GM18520 (cell line): ENCODE results near the gene GBGT1.

ENCODE experiments used
- ATAC-seq: cut with Tn5 transposase; IDR thresholded peaks from one replicate; pipeline ENCODE4 v1.9.1; 2021; ENCODE audit not compliant: unreplicated experiment

GBGT1 gene

GRCh38 chr9:133129001-133129795 lies 34.5 kb downstream of the GBGT1 start:
- no peak for ATAC-seq

GRCh38 chr9:133128152-133128551 lies 35.6 kb downstream of the GBGT1 start:
- ATAC-seq = no peak

GRCh38 chr9:133127340-133127981 lies 36.3 kb downstream of the GBGT1 start:
- ATAC-seq = no peak

- ATAC-seq = no peak
These were observed 36.9 kb downstream of the GBGT1 start for GRCh38 chr9:133126697-133127339.

- no peak for ATAC-seq
These were observed 37.6 kb downstream of the GBGT1 start for GRCh38 chr9:133125941-133126696.

GRCh38 chr9:133124907-133125275 lies 38.8 kb downstream of the GBGT1 start:
- ATAC-seq = no peak

GRCh38 chr9:133124123-133124906 lies 39.4 kb downstream of the GBGT1 start:
- no peak for ATAC-seq

GRCh38 chr9:133122935-133123611 lies 40.6 kb downstream of the GBGT1 start:
- no peak for ATAC-seq

GRCh38 chr9:133122605-133122934 lies 41.1 kb downstream of the GBGT1 start:
- ATAC-seq = no peak

GRCh38 chr9:133121915-133122550 lies 41.7 kb downstream of the GBGT1 start:
- ATAC-seq = no peak

GRCh38 chr9:133121198-133121914 lies 42.4 kb downstream of the GBGT1 start, which contains the start of gene RALGDS:
RALGDS (minus strand) TSS chr9:133121240; CDS start chr9:133121154, 86 bp downstream.
- ATAC-seq = peak; percentile 57

GRCh38 chr9:133120501-133121197 lies 43.1 kb downstream of the GBGT1 start:
- no peak for ATAC-seq

- no peak for ATAC-seq
These were observed 43.7 kb downstream of the GBGT1 start for GRCh38 chr9:133119846-133120500.

- ATAC-seq = no peak
These were observed 44.4 kb downstream of the GBGT1 start for GRCh38 chr9:133119103-133119845.

- no peak for ATAC-seq
These were observed 45.1 kb downstream of the GBGT1 start for GRCh38 chr9:133118568-133118967.

GRCh38 chr9:133118179-133118520 lies 45.6 kb downstream of the GBGT1 start:
- no peak for ATAC-seq
